ENCODE results near the gene CADM1. TPM values are rescaled to one million over a fixed set of nuclear protein-coding genes. Genes with fewer than 3 reads are reported as not detected.

CADM1 gene
- total and polyA plus RNA-seq, 2 experiments from 2014 or later, result 16.5 to 18.0 TPM

DNA sequence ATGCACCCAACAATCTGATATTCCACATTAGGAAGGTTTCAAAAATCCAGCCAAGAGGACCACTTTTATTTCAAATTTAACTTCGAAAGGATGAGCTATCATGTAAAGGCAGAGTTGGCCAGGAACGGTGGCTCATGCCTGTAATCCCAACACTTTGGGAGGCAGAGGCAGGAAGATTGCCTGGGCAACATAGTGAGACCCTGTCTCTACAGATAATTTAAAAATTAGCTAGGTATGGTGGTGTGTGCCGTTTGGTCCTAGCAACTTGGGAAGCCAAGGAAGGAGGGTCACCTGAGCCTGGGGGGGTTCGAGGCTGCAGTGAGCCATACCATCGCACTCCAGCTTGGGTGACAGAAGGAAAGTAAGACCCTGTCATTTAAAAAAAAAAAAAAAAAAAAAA, 96.7 kb downstream of the CADM1 start:
- Histone ChIP-seq H4K20me1 (replicated peaks; ENCODE audit: insufficient read depth) (no peaks in the 10 kb centered on the region), H3K27ac (ENCODE audit: low read depth) (no peak overlapping the region), H3K9me2 (ENCODE audit: insufficient read depth) (no peaks in the 10 kb centered on the region), H3K36me3 (ENCODE audit: insufficient read depth) (no peaks in the 10 kb centered on the region), H3K4me2 (no peak overlapping the region), H3K4me3 (no peak overlapping the region), H3F3A (replicated peaks; ENCODE audit: low read depth) (no peaks in the 10 kb centered on the region), H3K4me1 (ENCODE audit: insufficient read depth) (peaks cover 21% of the 10 kb centered on the region), H3K27me3 (ENCODE audit: insufficient read depth) (no peaks in the 10 kb centered on the region), H3K79me2 (replicated peaks; ENCODE audit: insufficient read depth) (no peaks in the 10 kb centered on the region), H2AFZ (no peak overlapping the region)
- Mint-ChIP-seq H3K4me3 (no peak overlapping the region), H3K27ac (no peak overlapping the region), H3K9me3 (no peaks in the 10 kb centered on the region), H3K36me3 (ENCODE audit: low read depth) (no peaks in the 10 kb centered on the region), H3K27me3 (ENCODE audit: insufficient read depth, low read depth, poor library complexity) (peaks cover 2% of the 10 kb centered on the region), H3K4me1 (peaks cover 27% of the 10 kb centered on the region)
- DNase-seq (ENCODE audit: low spot score), result no peak
- ATAC-seq, result no peak
- TF ChIP-seq, protein P1, sequence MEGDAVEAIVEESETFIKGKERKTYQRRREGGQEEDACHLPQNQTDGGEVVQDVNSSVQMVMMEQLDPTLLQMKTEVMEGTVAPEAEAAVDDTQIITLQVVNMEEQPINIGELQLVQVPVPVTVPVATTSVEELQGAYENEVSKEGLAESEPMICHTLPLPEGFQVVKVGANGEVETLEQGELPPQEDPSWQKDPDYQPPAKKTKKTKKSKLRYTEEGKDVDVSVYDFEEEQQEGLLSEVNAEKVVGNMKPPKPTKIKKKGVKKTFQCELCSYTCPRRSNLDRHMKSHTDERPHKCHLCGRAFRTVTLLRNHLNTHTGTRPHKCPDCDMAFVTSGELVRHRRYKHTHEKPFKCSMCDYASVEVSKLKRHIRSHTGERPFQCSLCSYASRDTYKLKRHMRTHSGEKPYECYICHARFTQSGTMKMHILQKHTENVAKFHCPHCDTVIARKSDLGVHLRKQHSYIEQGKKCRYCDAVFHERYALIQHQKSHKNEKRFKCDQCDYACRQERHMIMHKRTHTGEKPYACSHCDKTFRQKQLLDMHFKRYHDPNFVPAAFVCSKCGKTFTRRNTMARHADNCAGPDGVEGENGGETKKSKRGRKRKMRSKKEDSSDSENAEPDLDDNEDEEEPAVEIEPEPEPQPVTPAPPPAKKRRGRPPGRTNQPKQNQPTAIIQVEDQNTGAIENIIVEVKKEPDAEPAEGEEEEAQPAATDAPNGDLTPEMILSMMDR (conservative IDR thresholded peaks at IDR 0.05; ENCODE audit: low read depth in 2 of 2), result no peak
- TF ChIP-seq, protein P2, sequence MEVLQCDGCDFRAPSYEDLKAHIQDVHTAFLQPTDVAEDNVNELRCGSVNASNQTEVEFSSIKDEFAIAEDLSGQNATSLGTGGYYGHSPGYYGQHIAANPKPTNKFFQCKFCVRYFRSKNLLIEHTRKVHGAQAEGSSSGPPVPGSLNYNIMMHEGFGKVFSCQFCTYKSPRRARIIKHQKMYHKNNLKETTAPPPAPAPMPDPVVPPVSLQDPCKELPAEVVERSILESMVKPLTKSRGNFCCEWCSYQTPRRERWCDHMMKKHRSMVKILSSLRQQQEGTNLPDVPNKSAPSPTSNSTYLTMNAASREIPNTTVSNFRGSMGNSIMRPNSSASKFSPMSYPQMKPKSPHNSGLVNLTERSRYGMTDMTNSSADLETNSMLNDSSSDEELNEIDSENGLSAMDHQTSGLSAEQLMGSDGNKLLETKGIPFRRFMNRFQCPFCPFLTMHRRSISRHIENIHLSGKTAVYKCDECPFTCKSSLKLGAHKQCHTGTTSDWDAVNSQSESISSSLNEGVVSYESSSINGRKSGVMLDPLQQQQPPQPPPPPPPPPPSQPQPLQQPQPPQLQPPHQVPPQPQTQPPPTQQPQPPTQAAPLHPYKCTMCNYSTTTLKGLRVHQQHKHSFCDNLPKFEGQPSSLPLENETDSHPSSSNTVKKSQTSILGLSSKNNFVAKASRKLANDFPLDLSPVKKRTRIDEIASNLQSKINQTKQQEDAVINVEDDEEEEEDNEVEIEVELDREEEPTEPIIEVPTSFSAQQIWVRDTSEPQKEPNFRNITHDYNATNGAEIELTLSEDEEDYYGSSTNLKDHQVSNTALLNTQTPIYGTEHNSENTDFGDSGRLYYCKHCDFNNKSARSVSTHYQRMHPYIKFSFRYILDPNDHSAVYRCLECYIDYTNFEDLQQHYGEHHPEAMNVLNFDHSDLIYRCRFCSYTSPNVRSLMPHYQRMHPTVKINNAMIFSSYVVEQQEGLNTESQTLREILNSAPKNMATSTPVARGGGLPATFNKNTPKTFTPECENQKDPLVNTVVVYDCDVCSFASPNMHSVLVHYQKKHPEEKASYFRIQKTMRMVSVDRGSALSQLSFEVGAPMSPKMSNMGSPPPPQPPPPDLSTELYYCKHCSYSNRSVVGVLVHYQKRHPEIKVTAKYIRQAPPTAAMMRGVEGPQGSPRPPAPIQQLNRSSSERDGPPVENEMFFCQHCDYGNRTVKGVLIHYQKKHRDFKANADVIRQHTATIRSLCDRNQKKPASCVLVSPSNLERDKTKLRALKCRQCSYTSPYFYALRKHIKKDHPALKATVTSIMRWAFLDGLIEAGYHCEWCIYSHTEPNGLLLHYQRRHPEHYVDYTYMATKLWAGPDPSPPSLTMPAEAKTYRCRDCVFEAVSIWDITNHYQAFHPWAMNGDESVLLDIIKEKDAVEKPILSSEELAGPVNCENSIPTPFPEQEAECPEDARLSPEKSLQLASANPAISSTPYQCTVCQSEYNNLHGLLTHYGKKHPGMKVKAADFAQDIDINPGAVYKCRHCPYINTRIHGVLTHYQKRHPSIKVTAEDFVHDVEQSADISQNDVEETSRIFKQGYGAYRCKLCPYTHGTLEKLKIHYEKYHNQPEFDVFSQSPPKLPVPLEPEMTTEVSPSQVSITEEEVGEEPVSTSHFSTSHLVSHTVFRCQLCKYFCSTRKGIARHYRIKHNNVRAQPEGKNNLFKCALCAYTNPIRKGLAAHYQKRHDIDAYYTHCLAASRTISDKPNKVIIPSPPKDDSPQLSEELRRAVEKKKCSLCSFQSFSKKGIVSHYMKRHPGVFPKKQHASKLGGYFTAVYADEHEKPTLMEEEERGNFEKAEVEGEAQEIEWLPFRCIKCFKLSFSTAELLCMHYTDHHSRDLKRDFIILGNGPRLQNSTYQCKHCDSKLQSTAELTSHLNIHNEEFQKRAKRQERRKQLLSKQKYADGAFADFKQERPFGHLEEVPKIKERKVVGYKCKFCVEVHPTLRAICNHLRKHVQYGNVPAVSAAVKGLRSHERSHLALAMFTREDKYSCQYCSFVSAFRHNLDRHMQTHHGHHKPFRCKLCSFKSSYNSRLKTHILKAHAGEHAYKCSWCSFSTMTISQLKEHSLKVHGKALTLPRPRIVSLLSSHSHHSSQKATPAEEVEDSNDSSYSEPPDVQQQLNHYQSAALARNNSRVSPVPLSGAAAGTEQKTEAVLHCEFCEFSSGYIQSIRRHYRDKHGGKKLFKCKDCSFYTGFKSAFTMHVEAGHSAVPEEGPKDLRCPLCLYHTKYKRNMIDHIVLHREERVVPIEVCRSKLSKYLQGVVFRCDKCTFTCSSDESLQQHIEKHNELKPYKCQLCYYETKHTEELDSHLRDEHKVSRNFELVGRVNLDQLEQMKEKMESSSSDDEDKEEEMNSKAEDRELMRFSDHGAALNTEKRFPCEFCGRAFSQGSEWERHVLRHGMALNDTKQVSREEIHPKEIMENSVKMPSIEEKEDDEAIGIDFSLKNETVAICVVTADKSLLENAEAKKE (CRISPR knock-in tag; IDR thresholded peaks at IDR 0.05), result no peak
- TF ChIP-seq JUNB (IDR thresholded peaks at IDR 0.05; ENCODE audit: unreplicated experiment) (no peak), POLR2AphosphoS5 (IDR thresholded peaks at IDR 0.05; ENCODE audit: low read depth) (no peak), CREB1 (CRISPR knock-in tag; IDR thresholded peaks at IDR 0.05; ENCODE audit: low read depth) (no peak), STAT1 (IDR thresholded peaks at IDR 0.05; ENCODE audit: unreplicated experiment) (no peak), ZNF114 (CRISPR knock-in tag; IDR thresholded peaks at IDR 0.05) (no peak)
- TF ChIP-seq, protein P3, sequence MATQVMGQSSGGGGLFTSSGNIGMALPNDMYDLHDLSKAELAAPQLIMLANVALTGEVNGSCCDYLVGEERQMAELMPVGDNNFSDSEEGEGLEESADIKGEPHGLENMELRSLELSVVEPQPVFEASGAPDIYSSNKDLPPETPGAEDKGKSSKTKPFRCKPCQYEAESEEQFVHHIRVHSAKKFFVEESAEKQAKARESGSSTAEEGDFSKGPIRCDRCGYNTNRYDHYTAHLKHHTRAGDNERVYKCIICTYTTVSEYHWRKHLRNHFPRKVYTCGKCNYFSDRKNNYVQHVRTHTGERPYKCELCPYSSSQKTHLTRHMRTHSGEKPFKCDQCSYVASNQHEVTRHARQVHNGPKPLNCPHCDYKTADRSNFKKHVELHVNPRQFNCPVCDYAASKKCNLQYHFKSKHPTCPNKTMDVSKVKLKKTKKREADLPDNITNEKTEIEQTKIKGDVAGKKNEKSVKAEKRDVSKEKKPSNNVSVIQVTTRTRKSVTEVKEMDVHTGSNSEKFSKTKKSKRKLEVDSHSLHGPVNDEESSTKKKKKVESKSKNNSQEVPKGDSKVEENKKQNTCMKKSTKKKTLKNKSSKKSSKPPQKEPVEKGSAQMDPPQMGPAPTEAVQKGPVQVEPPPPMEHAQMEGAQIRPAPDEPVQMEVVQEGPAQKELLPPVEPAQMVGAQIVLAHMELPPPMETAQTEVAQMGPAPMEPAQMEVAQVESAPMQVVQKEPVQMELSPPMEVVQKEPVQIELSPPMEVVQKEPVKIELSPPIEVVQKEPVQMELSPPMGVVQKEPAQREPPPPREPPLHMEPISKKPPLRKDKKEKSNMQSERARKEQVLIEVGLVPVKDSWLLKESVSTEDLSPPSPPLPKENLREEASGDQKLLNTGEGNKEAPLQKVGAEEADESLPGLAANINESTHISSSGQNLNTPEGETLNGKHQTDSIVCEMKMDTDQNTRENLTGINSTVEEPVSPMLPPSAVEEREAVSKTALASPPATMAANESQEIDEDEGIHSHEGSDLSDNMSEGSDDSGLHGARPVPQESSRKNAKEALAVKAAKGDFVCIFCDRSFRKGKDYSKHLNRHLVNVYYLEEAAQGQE (IDR thresholded peaks at IDR 0.05; ENCODE audit: unreplicated experiment), result no peak
